GM12878 (cell line): Measurements from ENCODE around the gene PQBP1. TPM values are rescaled to one million over a fixed set of nuclear protein-coding genes. Genes with fewer than 3 reads are reported as not detected.
A peak's percentile ranks its signal among the peaks of the same experiment; 100 is the strongest.

Experiments used
- ATF7 ChIP-seq: fragments of 450-650 bp; IDR thresholded peaks from 2 replicates; pipeline ENCODE4 v1.6.1; 2016; ENCODE audit warnings: low read depth, mild to moderate bottlenecking
- EED ChIP-seq: sonication (generic); IDR thresholded peaks from 2 replicates; pipeline ENCODE4 v1.6.1; 2016; ENCODE audit warnings: antibody characterized with exemption, low read depth
- MTA2 ChIP-seq: fragments of 450-650 bp; IDR thresholded peaks from 2 replicates; pipeline ENCODE4 v1.6.1; 2016; ENCODE audit warnings: low read depth, mild to moderate bottlenecking, moderate library complexity
- MYC ChIP-seq: IDR thresholded peaks from 2 replicates; pipeline ENCODE4 v1.6.1; 2011; ENCODE audit warnings: mild to moderate bottlenecking, low read length, moderate library complexity, inconsistent platforms; ENCODE audit not compliant: insufficient read depth, insufficient replicate concordance, insufficient read length, severe bottlenecking
- NFYA ChIP-seq: IDR thresholded peaks from 2 replicates; pipeline ENCODE4 v1.6.1; 2011; ENCODE audit warnings: low read depth, mild to moderate bottlenecking, low read length, improper control_type of control experiment, borderline replicate concordance
- POLR2A ChIP-seq: IDR thresholded peaks from 2 replicates; pipeline ENCODE4 v1.6.1; 2011; ENCODE audit warnings: low read depth, mild to moderate bottlenecking, low read length
- RCOR1 ChIP-seq: conservative IDR thresholded peaks from 2 replicates; pipeline ENCODE4 v1.6.1; 2012; ENCODE audit warnings: low read depth, low read length, improper control_type of control experiment
- RFX5 ChIP-seq: IDR thresholded peaks from 2 replicates; pipeline ENCODE4 v1.6.1; 2011; ENCODE audit warnings: low read depth, low read length, improper control_type of control experiment
- SREBF2 ChIP-seq: IDR thresholded peaks from 2 replicates; pipeline ENCODE4 v1.6.1; 2012; ENCODE audit warnings: mild to moderate bottlenecking, low read length
- TCF7 ChIP-seq: IDR thresholded peaks from 2 replicates; pipeline ENCODE4 v1.6.1; 2014; ENCODE audit warnings: antibody characterized with exemption, borderline replicate concordance
- YY1 ChIP-seq: IDR thresholded peaks from 2 replicates; pipeline ENCODE4 v1.6.1; 2011; ENCODE audit warnings: low read depth, mild to moderate bottlenecking, low read length
- polyA plus RNA-seq, 11 experiments: library from polyadenylated mRNA; depleted of rRNA in 4 of 11; unstranded in 6 of 11; stranded (reverse) in 5 of 11; fragments of >200 nt; fragmentation: Nextera tagmentation in 4 of 11; fragmentation: Illumina TruSeq in 1 of 11; extraction: Ambion mirVana in 4 of 11; extraction: Trizol in 1 of 11; gene quantifications; 1 replicate in 1 of 11; 2 replicates in 10 of 11; pipeline versions ENCODE4 v1.2.1 to v1.2.3, GENCODE V29; 2011 to 2016; ENCODE audit warnings: inconsistent platforms in 2 of 11, missing spikeins in 2 of 11, low read depth in 1 of 11
- total RNA-seq, 4 experiments: library from RNA; depleted of rRNA in 3 of 4; stranded (reverse); fragments of >200 nt in 3 of 4; fragmentation: Illumina TruSeq in 1 of 4; extraction: Trizol in 1 of 4; gene quantifications; 2 replicates each; pipeline versions ENCODE4 v1.2.1 to v1.2.3, GENCODE V29; 2013 to 2021
- TF ChIP-seq, protein P1 (sequence below): fragments of 450-650 bp; IDR thresholded peaks from 2 replicates; pipeline ENCODE4 v1.6.1; 2017; ENCODE audit warnings: mild to moderate bottlenecking, low read depth, inconsistent platforms; ENCODE audit not compliant: poor library complexity, severe bottlenecking
- TF ChIP-seq, protein P2 (sequence below): fragments of 450-650 bp; IDR thresholded peaks from 2 replicates; pipeline ENCODE4 v1.6.1; 2018; ENCODE audit warnings: borderline replicate concordance, mild to moderate bottlenecking; ENCODE audit not compliant: partially characterized antibody
- TF ChIP-seq, protein P3 (sequence below): fragments of 450-650 bp; IDR thresholded peaks from 2 replicates; pipeline ENCODE4 v1.6.1; 2017; ENCODE audit warnings: mild to moderate bottlenecking, moderate library complexity
- TF ChIP-seq, protein P4 (sequence below): fragments of 450-650 bp; IDR thresholded peaks from 2 replicates; pipeline ENCODE4 v1.6.1; 2017; ENCODE audit warnings: antibody characterized with exemption, mild to moderate bottlenecking, moderate library complexity

Gene PQBP1
- total and polyA plus RNA-seq, 10 of the 15 experiments (the other 5 are each of a cell fraction or from before 2014, with no cell fraction given): 12.5 to 74.8 (median 68.5) TPM

DNA sequence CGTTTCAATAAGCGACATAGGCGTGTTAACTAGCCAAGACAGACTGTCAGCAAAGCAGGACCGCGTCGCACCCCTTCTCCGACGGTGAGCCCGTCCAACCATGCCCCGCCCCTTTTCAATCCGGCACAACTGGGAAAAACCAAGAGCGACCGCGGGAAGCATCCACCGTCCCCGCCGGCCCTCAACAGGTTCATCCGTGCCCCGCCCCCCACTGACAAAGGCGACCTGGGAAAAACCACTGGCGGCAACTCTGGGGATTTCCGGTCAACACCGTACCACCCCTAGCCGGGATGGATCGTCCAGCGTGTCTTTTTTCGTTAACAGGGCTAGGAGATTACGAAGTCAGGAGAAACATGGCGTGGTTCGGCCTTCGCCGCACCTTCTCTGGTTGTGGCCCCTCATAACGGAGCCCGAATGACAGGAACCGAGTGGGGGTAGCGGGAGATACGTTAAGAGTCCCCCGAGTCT, 539 bp upstream of the PQBP1 start (continued):
- TF ChIP-seq, protein P1, sequence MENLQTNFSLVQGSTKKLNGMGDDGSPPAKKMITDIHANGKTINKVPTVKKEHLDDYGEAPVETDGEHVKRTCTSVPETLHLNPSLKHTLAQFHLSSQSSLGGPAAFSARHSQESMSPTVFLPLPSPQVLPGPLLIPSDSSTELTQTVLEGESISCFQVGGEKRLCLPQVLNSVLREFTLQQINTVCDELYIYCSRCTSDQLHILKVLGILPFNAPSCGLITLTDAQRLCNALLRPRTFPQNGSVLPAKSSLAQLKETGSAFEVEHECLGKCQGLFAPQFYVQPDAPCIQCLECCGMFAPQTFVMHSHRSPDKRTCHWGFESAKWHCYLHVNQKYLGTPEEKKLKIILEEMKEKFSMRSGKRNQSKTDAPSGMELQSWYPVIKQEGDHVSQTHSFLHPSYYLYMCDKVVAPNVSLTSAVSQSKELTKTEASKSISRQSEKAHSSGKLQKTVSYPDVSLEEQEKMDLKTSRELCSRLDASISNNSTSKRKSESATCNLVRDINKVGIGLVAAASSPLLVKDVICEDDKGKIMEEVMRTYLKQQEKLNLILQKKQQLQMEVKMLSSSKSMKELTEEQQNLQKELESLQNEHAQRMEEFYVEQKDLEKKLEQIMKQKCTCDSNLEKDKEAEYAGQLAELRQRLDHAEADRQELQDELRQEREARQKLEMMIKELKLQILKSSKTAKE: no peak
- no peak for TF ChIP-seq TCF7
- no peak for TF ChIP-seq RCOR1
- peak; percentile 78 for TF ChIP-seq ATF7
- 0 out of 2 replicates have a peak, but pooled peaks have one; percentile 37 for TF ChIP-seq EED
- TF ChIP-seq, protein P2, sequence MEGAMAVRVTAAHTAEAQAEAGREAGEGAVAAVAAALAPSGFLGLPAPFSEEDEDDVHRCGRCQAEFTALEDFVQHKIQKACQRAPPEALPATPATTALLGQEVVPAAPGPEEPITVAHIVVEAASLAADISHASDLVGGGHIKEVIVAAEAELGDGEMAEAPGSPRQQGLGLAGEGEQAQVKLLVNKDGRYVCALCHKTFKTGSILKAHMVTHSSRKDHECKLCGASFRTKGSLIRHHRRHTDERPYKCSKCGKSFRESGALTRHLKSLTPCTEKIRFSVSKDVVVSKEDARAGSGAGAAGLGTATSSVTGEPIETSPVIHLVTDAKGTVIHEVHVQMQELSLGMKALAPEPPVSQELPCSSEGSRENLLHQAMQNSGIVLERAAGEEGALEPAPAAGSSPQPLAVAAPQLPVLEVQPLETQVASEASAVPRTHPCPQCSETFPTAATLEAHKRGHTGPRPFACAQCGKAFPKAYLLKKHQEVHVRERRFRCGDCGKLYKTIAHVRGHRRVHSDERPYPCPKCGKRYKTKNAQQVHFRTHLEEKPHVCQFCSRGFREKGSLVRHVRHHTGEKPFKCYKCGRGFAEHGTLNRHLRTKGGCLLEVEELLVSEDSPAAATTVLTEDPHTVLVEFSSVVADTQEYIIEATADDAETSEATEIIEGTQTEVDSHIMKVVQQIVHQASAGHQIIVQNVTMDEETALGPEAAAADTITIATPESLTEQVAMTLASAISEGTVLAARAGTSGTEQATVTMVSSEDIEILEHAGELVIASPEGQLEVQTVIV: no peak
- no peak for TF ChIP-seq MTA2
- TF ChIP-seq, protein P3, sequence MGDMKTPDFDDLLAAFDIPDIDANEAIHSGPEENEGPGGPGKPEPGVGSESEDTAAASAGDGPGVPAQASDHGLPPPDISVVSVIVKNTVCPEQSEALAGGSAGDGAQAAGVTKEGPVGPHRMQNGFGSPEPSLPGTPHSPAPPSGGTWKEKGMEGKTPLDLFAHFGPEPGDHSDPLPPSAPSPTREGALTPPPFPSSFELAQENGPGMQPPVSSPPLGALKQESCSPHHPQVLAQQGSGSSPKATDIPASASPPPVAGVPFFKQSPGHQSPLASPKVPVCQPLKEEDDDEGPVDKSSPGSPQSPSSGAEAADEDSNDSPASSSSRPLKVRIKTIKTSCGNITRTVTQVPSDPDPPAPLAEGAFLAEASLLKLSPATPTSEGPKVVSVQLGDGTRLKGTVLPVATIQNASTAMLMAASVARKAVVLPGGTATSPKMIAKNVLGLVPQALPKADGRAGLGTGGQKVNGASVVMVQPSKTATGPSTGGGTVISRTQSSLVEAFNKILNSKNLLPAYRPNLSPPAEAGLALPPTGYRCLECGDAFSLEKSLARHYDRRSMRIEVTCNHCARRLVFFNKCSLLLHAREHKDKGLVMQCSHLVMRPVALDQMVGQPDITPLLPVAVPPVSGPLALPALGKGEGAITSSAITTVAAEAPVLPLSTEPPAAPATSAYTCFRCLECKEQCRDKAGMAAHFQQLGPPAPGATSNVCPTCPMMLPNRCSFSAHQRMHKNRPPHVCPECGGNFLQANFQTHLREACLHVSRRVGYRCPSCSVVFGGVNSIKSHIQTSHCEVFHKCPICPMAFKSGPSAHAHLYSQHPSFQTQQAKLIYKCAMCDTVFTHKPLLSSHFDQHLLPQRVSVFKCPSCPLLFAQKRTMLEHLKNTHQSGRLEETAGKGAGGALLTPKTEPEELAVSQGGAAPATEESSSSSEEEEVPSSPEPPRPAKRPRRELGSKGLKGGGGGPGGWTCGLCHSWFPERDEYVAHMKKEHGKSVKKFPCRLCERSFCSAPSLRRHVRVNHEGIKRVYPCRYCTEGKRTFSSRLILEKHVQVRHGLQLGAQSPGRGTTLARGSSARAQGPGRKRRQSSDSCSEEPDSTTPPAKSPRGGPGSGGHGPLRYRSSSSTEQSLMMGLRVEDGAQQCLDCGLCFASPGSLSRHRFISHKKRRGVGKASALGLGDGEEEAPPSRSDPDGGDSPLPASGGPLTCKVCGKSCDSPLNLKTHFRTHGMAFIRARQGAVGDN: no peak
- no peak for TF ChIP-seq MYC
- TF ChIP-seq POLR2A: no peak
- no peak for TF ChIP-seq NFYA
- TF ChIP-seq YY1: no peak
- TF ChIP-seq, protein P4, sequence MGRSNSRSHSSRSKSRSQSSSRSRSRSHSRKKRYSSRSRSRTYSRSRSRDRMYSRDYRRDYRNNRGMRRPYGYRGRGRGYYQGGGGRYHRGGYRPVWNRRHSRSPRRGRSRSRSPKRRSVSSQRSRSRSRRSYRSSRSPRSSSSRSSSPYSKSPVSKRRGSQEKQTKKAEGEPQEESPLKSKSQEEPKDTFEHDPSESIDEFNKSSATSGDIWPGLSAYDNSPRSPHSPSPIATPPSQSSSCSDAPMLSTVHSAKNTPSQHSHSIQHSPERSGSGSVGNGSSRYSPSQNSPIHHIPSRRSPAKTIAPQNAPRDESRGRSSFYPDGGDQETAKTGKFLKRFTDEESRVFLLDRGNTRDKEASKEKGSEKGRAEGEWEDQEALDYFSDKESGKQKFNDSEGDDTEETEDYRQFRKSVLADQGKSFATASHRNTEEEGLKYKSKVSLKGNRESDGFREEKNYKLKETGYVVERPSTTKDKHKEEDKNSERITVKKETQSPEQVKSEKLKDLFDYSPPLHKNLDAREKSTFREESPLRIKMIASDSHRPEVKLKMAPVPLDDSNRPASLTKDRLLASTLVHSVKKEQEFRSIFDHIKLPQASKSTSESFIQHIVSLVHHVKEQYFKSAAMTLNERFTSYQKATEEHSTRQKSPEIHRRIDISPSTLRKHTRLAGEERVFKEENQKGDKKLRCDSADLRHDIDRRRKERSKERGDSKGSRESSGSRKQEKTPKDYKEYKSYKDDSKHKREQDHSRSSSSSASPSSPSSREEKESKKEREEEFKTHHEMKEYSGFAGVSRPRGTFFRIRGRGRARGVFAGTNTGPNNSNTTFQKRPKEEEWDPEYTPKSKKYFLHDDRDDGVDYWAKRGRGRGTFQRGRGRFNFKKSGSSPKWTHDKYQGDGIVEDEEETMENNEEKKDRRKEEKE: 0 out of 2 replicates have a peak, but pooled peaks have one; percentile 27
- TF ChIP-seq SREBF2: no peak
- TF ChIP-seq RFX5: no peak
